ENCODE results near the gene IZUMO4. TPM values are rescaled to one million over a fixed set of nuclear protein-coding genes. Genes with fewer than 3 reads are reported as not detected.

Gene IZUMO4
- polyA plus RNA-seq, 1 donor from 2014 or later: 39.3 TPM

- Histone ChIP-seq H3K27ac (ENCODE audit: low read length) (no peak overlapping the region), H3K79me2 (replicated peaks; ENCODE audit: insufficient read depth, low read length) (peaks cover 7% of the 10 kb centered on the region), H3K36me3 (ENCODE audit: insufficient read depth, low read length) (no peaks in the 10 kb centered on the region), H3K9me2 (ENCODE audit: insufficient read depth, low read length) (no peaks in the 10 kb centered on the region), H3K4me2 (ENCODE audit: low read length) (no peak overlapping the region), H3K4me3 (ENCODE audit: low read length) (no peak overlapping the region), H4K20me1 (ENCODE audit: insufficient read depth) (no peaks in the 10 kb centered on the region), H2AFZ (ENCODE audit: low read depth, low read length) (no peak overlapping the region), H3K27me3 (ENCODE audit: insufficient read depth, low read depth, low read length) (no peaks in the 10 kb centered on the region), H3F3A (ENCODE audit: insufficient read depth, low read length, poor library complexity, severe bottlenecking) (no peaks in the 10 kb centered on the region), H3K9ac (ENCODE audit: low read length) (no peak overlapping the region), H3K9me3 (ENCODE audit: low read length) (no peaks in the 10 kb centered on the region)
- TF ChIP-seq RAD21 (conservative IDR thresholded peaks at IDR 0.05) (no peak), SMC3 (conservative IDR thresholded peaks at IDR 0.05; ENCODE audit: poor library complexity) (no peak), CTCF (IDR thresholded peaks at IDR 0.05; ENCODE audit: poor library complexity, severe bottlenecking) (no peak)
These were observed 5.0 kb downstream of the IZUMO4 start for GRCh38 chr19:2101417-2102335.

- Histone ChIP-seq H3K36me3 (ENCODE audit: insufficient read depth, low read length) (no peaks in the 10 kb centered on the region), H4K20me1 (ENCODE audit: insufficient read depth) (no peaks in the 10 kb centered on the region)
These were observed 6.5 kb downstream of the IZUMO4 start for GRCh38 chr19:2103045-2103707.

More at GRCh38 chr19:2103045-2103707, 6.5 kb downstream of the IZUMO4 start:
- Histone ChIP-seq H3K79me2 (replicated peaks; ENCODE audit: insufficient read depth, low read length) (peaks cover 7% of the 10 kb centered on the region), H3K9ac (ENCODE audit: low read length) (no peak overlapping the region), H3K27ac (ENCODE audit: low read length) (no peak overlapping the region), H3K4me3 (ENCODE audit: low read length) (no peak overlapping the region), H3K9me2 (ENCODE audit: insufficient read depth, low read length) (no peaks in the 10 kb centered on the region), H3K9me3 (ENCODE audit: low read length) (no peaks in the 10 kb centered on the region), H3F3A (ENCODE audit: insufficient read depth, low read length, poor library complexity, severe bottlenecking) (no peaks in the 10 kb centered on the region), H2AFZ (ENCODE audit: low read depth, low read length) (no peak overlapping the region), H3K27me3 (ENCODE audit: insufficient read depth, low read depth, low read length) (no peaks in the 10 kb centered on the region), H3K4me2 (ENCODE audit: low read length) (no peak overlapping the region)
- no peak for TF ChIP-seq MXI1 (conservative IDR thresholded peaks at IDR 0.05; ENCODE audit: poor library complexity, severe bottlenecking)
- no peak for TF ChIP-seq REST (IDR thresholded peaks at IDR 0.05; ENCODE audit: borderline replicate concordance)
- TF ChIP-seq TAF1 (IDR thresholded peaks at IDR 0.05; ENCODE audit: low read depth): no peak
- TF ChIP-seq EP300 (conservative IDR thresholded peaks at IDR 0.05; ENCODE audit: poor library complexity, severe bottlenecking): no peak
- no peak for TF ChIP-seq POLR2AphosphoS5 (IDR thresholded peaks at IDR 0.05)
- no peak for TF ChIP-seq EZH2 (IDR thresholded peaks at IDR 0.05; ENCODE audit: borderline replicate concordance, insufficient read depth, low read length, poor library complexity, severe bottlenecking)
